ENCODE results near the gene ACTA2. TPM values are rescaled to one million over a fixed set of nuclear protein-coding genes. Genes with fewer than 3 reads are reported as not detected.

ACTA2 gene
- polyA plus RNA-seq (2012; rRNA removed): 119 and 130 TPM in 2 replicates
- 128 and 149 TPM in 2 replicates for polyA plus RNA-seq (2012; cell fraction: cytosol; rRNA removed)
- 146 and 161 TPM in 2 replicates for polyA plus RNA-seq (2012; cell fraction: nucleus; rRNA removed)

GRCh38 chr10:88952647-88953111, at the start of gene ACTA2:
ACTA2 (minus strand) TSS chr10:88952773; CDS start chr10:88948930, 3,843 bp downstream.
- H3K9me2 ChIP-seq: no peaks in the 10 kb centered on the region
- no peak within 1 kb of the TSS for H2AFZ ChIP-seq (ENCODE audit: low read depth)
- no peak within 1 kb of the TSS for H3K9ac ChIP-seq
- no peaks in the 10 kb centered on the region for H4K20me1 ChIP-seq (ENCODE audit: insufficient read depth)
- TF ChIP-seq SIN3A (IDR thresholded peaks at IDR 0.05; ENCODE audit: borderline replicate concordance, low read depth, low read length) (no peak), EZH2phosphoT487 (IDR thresholded peaks at IDR 0.05; ENCODE audit: borderline replicate concordance, low read depth) (no peak), ZBTB33 (IDR thresholded peaks at IDR 0.05; ENCODE audit: borderline replicate concordance, low read depth) (no peak), TAF1 (IDR thresholded peaks at IDR 0.05; ENCODE audit: borderline replicate concordance, low read depth, low read length) (no peak), RAD21 (IDR thresholded peaks at IDR 0.05; ENCODE audit: low read length) (no peak), TCF12 (IDR thresholded peaks at IDR 0.05) (peak; percentile 56), USF1 (IDR thresholded peaks at IDR 0.05; ENCODE audit: borderline replicate concordance, low read depth) (no peak), USF2 (IDR thresholded peaks at IDR 0.05; ENCODE audit: borderline replicate concordance, low read depth, low read length) (no peak), FOSL2 (IDR thresholded peaks at IDR 0.05; ENCODE audit: borderline replicate concordance, low read depth) (peak; percentile 15; the same call in 1 of the 2 replicates), NFIC (IDR thresholded peaks at IDR 0.05; ENCODE audit: borderline replicate concordance) (peak; percentile 77), JUND (IDR thresholded peaks at IDR 0.05) (0 out of 2 replicates have a peak, but pooled peaks have one; percentile 3), PBX3 (IDR thresholded peaks at IDR 0.05) (peak; percentile 53), RCOR1 (IDR thresholded peaks at IDR 0.05; ENCODE audit: low read length) (0 out of 2 replicates have a peak, but pooled peaks have one; percentile 31), TEAD4 (IDR thresholded peaks at IDR 0.05; ENCODE audit: borderline replicate concordance, insufficient read depth) (0 out of 2 replicates have a peak, but pooled peaks have one; percentile 10), IRF3 (IDR thresholded peaks at IDR 0.05; ENCODE audit: low read depth, low read length) (no peak)
- H3K4me1 ChIP-seq (ENCODE audit: control insufficient read depth in 1 of 2, insufficient read depth in 2 of 2, low read depth in 1 of 2, low read length in 1 of 2): peaks cover 38 to 42% of the 10 kb centered on the region in 2 experiments; a peak in 3 of 4 replicates
- no peaks in the 10 kb centered on the region for H3K27me3 ChIP-seq (ENCODE audit: insufficient read depth)
- 55% methylated on average over 6 of the region's 8 CpGs for WGBS (ENCODE audit: low lambda C conversion rate)
- DNase-seq: peak; percentile 38
- ChIA-PET CTCF (interaction anchor here (1.3 kb wide), 1 partner anchor 13 kb away, joined by 3 read pairs; no protein-coding TSS in a partner anchor), POLR2A (no interaction called here)
- H3K4me2 ChIP-seq: peak within 1 kb of the TSS; percentile 76
- no peaks in the 10 kb centered on the region for H3K9me3 ChIP-seq
- no peaks in the 10 kb centered on the region for H3K36me3 ChIP-seq (replicated peaks in 1 of 2; ENCODE audit: control insufficient read depth in 1 of 2, insufficient read depth in 2 of 2, low read length in 1 of 2)
- H3K27ac ChIP-seq (ENCODE audit: low read depth in 2 of 2, low read length in 1 of 2): peak within 1 kb of the TSS; percentile 84 to 97
- H3K79me2 ChIP-seq (ENCODE audit: insufficient read depth): peaks cover 27% of the 10 kb centered on the region; the same call in 1 of the 2 replicates
- peaks cover 37% of the 10 kb centered on the region for H3F3A ChIP-seq (replicated peaks; ENCODE audit: insufficient read depth)
- H3K4me3 ChIP-seq (ENCODE audit: low read depth in 2 of 2, low read length in 1 of 2): peak within 1 kb of the TSS; percentile 35 to 42

Data from SK-N-SH (cell line).